HG02759 (cell line): ENCODE data around the gene MAN2B2.

ENCODE experiments used
- ATAC-seq: cut with Tn5 transposase; IDR thresholded peaks from one replicate; pipeline ENCODE4 v1.9.1; 2021; ENCODE audit warnings: mild to moderate bottlenecking, moderate library complexity; ENCODE audit not compliant: unreplicated experiment

Gene MAN2B2

GRCh38 chr4:6592804-6593563 lies 18.0 kb downstream of the MAN2B2 start:
- no peak for ATAC-seq

- no peak for ATAC-seq
Observed at GRCh38 chr4:6594341-6594740, 19.4 kb downstream of the MAN2B2 start.

GRCh38 chr4:6594826-6595355 lies 19.9 kb downstream of the MAN2B2 start:
- no peak for ATAC-seq

- ATAC-seq: no peak
Observed at GRCh38 chr4:6595897-6596537, 21.0 kb downstream of the MAN2B2 start.

GRCh38 chr4:6596948-6597347 lies 22.0 kb downstream of the MAN2B2 start:
- ATAC-seq: no peak

GRCh38 chr4:6598127-6598526 lies 23.1 kb downstream of the MAN2B2 start:
- ATAC-seq: no peak

- no peak for ATAC-seq
Observed at GRCh38 chr4:6598641-6599040, 23.7 kb downstream of the MAN2B2 start.

- ATAC-seq: no peak
Observed at GRCh38 chr4:6601661-6602250, 26.8 kb downstream of the MAN2B2 start.

- no peak for ATAC-seq
Observed at GRCh38 chr4:6602289-6602688, 27.3 kb downstream of the MAN2B2 start.

GRCh38 chr4:6603128-6603527 lies 28.1 kb downstream of the MAN2B2 start:
- no peak for ATAC-seq

GRCh38 chr4:6605114-6605513 lies 30.1 kb downstream of the MAN2B2 start:
- no peak for ATAC-seq

GRCh38 chr4:6605605-6606004 lies 30.6 kb downstream of the MAN2B2 start:
- ATAC-seq: no peak

- ATAC-seq: no peak
Observed at GRCh38 chr4:6606465-6607235, 31.7 kb downstream of the MAN2B2 start.

GRCh38 chr4:6607368-6608055 lies 32.5 kb downstream of the MAN2B2 start:
- ATAC-seq: no peak

GRCh38 chr4:6608758-6609414 lies 33.9 kb downstream of the MAN2B2 start:
- ATAC-seq: no peak

GRCh38 chr4:6609415-6610079 lies 34.6 kb downstream of the MAN2B2 start:
- ATAC-seq: no peak

- no peak for ATAC-seq
Observed at GRCh38 chr4:6610856-6611430, 36.0 kb downstream of the MAN2B2 start.

GRCh38 chr4:6612961-6613675 lies 38.1 kb downstream of the MAN2B2 start:
- ATAC-seq: no peak
